Caco-2 (cell line): Measurements from ENCODE around the gene OPN5. TPM values are rescaled to one million over a fixed set of nuclear protein-coding genes. Genes with fewer than 3 reads are reported as not detected.

Source experiments
- BruUV-seq: library from RNA; stranded (reverse); fragments of 400-500 nt; replicated peaks from 2 replicates; lab custom pipeline; 2021; lab: Mats Ljungman, UMichigan
- CTCF ChIA-PET: fragments of 300-600 bp; sonication (Branson Sonifier 250); formaldehyde crosslinking; loops from one replicate; lab custom pipeline; 2022; ENCODE audit warnings: antibody characterized with exemption; lab: Charles Lee
- POLR2A ChIA-PET: fragments of 300-600 bp; sonication (Branson Sonifier 250); formaldehyde crosslinking; loops from one replicate; lab custom pipeline; 2022; ENCODE audit warnings: antibody characterized with exemption; lab: Charles Lee
- DNase-seq, 2 experiments: peaks; one replicate each; pipeline versions ENCODE4 v3.0.0 to v3.0.0-alpha.2; 2020 to 2022
- H3K27me3 ChIP-seq: replicated peaks from 2 replicates; pipeline ENCODE4 v1.6.0; 2011; ENCODE audit warnings: low read length; ENCODE audit not compliant: control insufficient read depth, insufficient read depth
- H3K36me3 ChIP-seq: 2 replicates; pipeline ENCODE4 v1.5.1; 2011; ENCODE audit warnings: low read length; ENCODE audit not compliant: control insufficient read depth, insufficient read depth
- H3K4me1 ChIP-seq: fragments of 250-450 bp; sonication (Bioruptor Pico); 2 replicates; pipeline ENCODE4 v1.5.1; 2020; ENCODE audit warnings: mild to moderate bottlenecking
- H3K4me3 ChIP-seq: 2 replicates; pipeline ENCODE4 v1.5.1; 2011; ENCODE audit warnings: low read depth, mild to moderate bottlenecking, control low read depth, low read length
- H3K9me3 ChIP-seq: fragments of 250-450 bp; sonication (Bioruptor Pico); 2 replicates; pipeline ENCODE4 v1.5.1; 2020; ENCODE audit warnings: mild to moderate bottlenecking, moderate library complexity
- H3K27ac Mint-ChIP-seq: one replicate; pipeline ENCODE4 v1.8.0; 2022; ENCODE audit warnings: mixed read lengths; ENCODE audit not compliant: unreplicated experiment
- H3K27me3 Mint-ChIP-seq: one replicate; pipeline ENCODE4 v1.8.0; 2022; ENCODE audit warnings: mixed read lengths; ENCODE audit not compliant: insufficient read depth, unreplicated experiment
- H3K36me3 Mint-ChIP-seq: one replicate; pipeline ENCODE4 v1.8.0; 2022; ENCODE audit warnings: mild to moderate bottlenecking, mixed read lengths; ENCODE audit not compliant: insufficient read depth, unreplicated experiment
- H3K4me1 Mint-ChIP-seq: one replicate; pipeline ENCODE4 v1.8.0; 2022; ENCODE audit warnings: low read depth, mixed read lengths; ENCODE audit not compliant: unreplicated experiment
- H3K4me3 Mint-ChIP-seq: one replicate; pipeline ENCODE4 v1.8.0; 2022; ENCODE audit warnings: mild to moderate bottlenecking, moderate library complexity, mixed read lengths; ENCODE audit not compliant: unreplicated experiment
- H3K9me3 Mint-ChIP-seq: one replicate; pipeline ENCODE4 v1.8.0; 2022; ENCODE audit warnings: mixed read lengths; ENCODE audit not compliant: unreplicated experiment
- intact Hi-C: fragments of 100-400 bp; cut with micrococcal nuclease; formaldehyde crosslinking; loops from one replicate; pipeline ENCODE4 v1.10.0; 2022; ENCODE audit not compliant: unreplicated experiment
- total RNA-seq: library from RNA; stranded (reverse); gene quantifications from 2 replicates; pipeline ENCODE4 v1.2.3, GENCODE V29; 2022
- TF ChIP-seq, protein P1 (sequence below), 2 experiments: fragments of 200-600 bp in 1 of 2; IDR thresholded peaks; 1 replicate in 1 of 2; 2 replicates in 1 of 2; pipeline versions ENCODE4 v1.5.1 to v1.8.0; 2011 to 2022; ENCODE audit warnings: antibody characterized with exemption in 1 of 2, control low read depth in 1 of 2, inconsistent platforms in 1 of 2, low read depth in 1 of 2, low read length in 1 of 2, mild to moderate bottlenecking in 1 of 2, moderate library complexity in 1 of 2; ENCODE audit not compliant: insufficient read depth in 1 of 2, severe bottlenecking in 1 of 2, unreplicated experiment in 1 of 2

Gene OPN5
- total RNA-seq, 1 experiment from 2014 or later, result not detected

DNA sequence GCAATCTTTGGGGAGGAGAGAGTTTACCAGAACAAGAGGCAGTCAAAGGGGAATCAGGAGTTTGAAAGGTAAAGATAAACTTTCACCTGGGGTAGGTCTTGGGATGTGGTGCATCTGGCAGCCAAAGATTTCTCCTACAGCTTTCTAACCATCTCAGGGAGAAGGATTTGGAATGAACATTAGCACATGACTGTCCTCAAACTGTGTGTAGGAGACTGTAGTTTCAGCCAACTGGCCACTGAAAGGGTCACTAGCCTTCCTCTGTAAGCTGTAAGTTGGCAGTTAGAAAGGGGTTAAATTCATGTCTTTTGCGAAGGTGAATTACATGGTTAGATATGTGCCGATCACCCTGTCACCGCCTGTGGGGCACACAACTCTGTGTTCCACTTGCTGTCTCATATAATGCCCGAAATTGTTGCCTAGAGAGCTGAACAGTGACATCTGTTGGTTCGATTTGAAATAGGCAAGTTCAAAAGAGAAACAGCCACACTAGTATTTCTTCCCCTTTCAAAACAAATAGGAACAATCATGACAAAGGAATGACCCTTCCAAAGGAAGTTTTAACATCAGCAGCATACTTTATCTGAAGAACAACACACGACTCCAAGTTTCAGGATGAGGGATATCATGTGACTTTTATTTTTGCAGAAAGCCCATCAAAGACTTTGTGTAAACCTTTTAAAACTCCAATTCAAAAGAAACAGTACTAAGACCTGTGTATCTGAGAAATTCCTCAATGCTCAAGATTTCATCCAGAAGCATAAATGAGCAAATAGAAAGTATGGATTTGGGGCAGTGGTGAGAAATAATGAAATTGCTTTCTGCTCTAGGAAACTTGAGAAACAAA, 1.1 kb upstream of the OPN5 start:
- DNase-seq, result peak in 1 of 2 experiments; percentile 55

DNA sequence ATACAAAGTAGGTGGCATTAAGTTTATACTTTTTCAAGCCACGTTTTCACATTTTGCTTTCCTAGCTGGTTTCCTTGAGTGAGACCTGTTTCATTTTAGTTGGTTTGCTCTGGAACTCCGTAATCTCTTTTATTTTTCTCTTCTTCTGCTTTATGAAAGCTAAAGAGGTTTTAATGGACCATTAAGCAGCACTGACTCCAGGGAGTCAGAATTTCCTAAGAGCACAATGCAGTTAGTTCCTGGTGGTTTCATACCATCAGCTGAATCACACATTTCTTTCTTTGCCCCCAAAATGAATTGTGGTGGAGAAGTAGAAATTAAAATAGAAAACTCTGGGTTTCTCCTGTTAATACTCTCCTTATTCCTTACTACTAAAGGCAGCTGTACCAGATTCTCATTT, 3.4 kb downstream of the OPN5 start:
- Histone ChIP-seq H3K36me3 (no peaks in the 10 kb centered on the region), H3K27me3 (no peaks in the 10 kb centered on the region; the same call in 1 of the 2 replicates), H3K4me1 (no peaks in the 10 kb centered on the region), H3K9me3 (no peaks in the 10 kb centered on the region), H3K4me3 (no peak overlapping the region)
- Mint-ChIP-seq H3K27me3 (peaks cover 8% of the 10 kb centered on the region), H3K27ac (no peak overlapping the region), H3K36me3 (no peaks in the 10 kb centered on the region), H3K9me3 (no peaks in the 10 kb centered on the region), H3K4me1 (no peaks in the 10 kb centered on the region), H3K4me3 (no peak overlapping the region)
- TF ChIP-seq, protein P1, sequence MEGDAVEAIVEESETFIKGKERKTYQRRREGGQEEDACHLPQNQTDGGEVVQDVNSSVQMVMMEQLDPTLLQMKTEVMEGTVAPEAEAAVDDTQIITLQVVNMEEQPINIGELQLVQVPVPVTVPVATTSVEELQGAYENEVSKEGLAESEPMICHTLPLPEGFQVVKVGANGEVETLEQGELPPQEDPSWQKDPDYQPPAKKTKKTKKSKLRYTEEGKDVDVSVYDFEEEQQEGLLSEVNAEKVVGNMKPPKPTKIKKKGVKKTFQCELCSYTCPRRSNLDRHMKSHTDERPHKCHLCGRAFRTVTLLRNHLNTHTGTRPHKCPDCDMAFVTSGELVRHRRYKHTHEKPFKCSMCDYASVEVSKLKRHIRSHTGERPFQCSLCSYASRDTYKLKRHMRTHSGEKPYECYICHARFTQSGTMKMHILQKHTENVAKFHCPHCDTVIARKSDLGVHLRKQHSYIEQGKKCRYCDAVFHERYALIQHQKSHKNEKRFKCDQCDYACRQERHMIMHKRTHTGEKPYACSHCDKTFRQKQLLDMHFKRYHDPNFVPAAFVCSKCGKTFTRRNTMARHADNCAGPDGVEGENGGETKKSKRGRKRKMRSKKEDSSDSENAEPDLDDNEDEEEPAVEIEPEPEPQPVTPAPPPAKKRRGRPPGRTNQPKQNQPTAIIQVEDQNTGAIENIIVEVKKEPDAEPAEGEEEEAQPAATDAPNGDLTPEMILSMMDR (IDR thresholded peaks at IDR 0.05; ENCODE audit: insufficient read depth in 1 of 2, low read depth in 1 of 2, low read length in 1 of 2, severe bottlenecking in 1 of 2, unreplicated experiment in 1 of 2), result no peak
- no peak for DNase-seq
- POLR2A ChIA-PET, result no interaction called here
- intact Hi-C loops, result loop anchor here (5.0 kb wide), 2 partner anchors 297 to 1627 kb away; no protein-coding TSS in a partner anchor
- BruUV-seq, result no TSS peak
- CTCF ChIA-PET, result no interaction called here

More for the DNA sequence above, 1.1 kb upstream of the OPN5 start:
- H3K27me3 ChIP-seq, result no peaks in the 10 kb centered on the region; the same call in 1 of the 2 replicates
- Mint-ChIP-seq H3K4me1 (no peaks in the 10 kb centered on the region), H3K4me3 (peak overlapping the region; percentile 31), H3K36me3 (no peaks in the 10 kb centered on the region), H3K27ac (no peak overlapping the region), H3K27me3 (peaks cover 3% of the 10 kb centered on the region), H3K9me3 (no peaks in the 10 kb centered on the region)
- ChIA-PET CTCF (interaction anchor here (0.7 to 1.8 kb wide), 5 partner anchors 47 to 696 kb away, joined by 3 to 16 read pairs (median 4); no protein-coding TSS in a partner anchor), POLR2A (no interaction called here)
- no peaks in the 10 kb centered on the region for H3K4me1 ChIP-seq
- intact Hi-C loops, result loop anchor here (1.0 kb wide), 4 partner anchors 46 to 366 kb away; no protein-coding TSS in a partner anchor
- H3K9me3 ChIP-seq, result no peaks in the 10 kb centered on the region
- TF ChIP-seq, protein P1 (IDR thresholded peaks at IDR 0.05; ENCODE audit: insufficient read depth in 1 of 2, low read depth in 1 of 2, low read length in 1 of 2, severe bottlenecking in 1 of 2, unreplicated experiment in 1 of 2), result peak; percentile 34 to 64
- H3K4me3 ChIP-seq, result no peak overlapping the region
- BruUV-seq, result no TSS peak
- no peaks in the 10 kb centered on the region for H3K36me3 ChIP-seq

DNA sequence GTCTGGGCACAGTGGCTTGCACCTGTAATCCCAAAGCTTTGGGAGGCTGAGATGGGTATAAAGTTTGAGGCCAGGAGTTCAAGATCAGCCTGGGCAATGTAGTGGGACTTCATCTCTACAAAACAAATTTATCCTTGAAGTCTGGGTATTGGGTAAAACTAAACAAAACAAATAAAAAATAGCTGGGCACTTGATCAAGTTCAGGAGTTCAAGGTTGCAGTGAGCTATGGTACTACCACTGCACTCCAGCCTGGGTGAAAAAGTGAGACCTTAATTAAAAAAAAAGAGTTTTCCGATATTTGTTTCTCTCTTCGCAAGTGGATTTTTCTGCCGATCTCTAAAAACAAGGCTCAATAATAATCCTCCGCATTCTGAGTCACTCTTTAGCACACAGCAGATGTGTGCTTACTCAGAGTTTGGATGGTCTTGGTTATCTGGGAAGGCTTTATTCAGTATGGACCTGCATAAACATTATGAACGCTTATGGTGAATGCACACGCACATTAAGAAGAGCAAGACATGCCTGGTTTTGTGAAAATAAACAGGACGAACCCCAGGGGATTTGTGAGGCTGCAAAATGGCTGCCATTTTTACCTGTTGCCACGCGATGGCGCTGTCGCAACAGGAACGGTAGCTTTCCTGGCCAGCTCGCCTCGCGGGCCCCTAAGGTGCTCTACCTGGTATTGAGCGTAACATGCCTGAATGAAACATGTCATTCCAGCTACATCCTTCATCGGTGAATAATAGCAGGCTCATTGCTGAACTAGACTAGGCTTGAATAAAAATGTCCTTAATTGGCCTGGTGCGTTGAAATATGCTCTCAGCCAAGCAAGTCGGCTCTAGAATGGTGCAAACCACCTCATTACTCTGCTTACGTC, 6.0 kb downstream of the OPN5 start:
- Histone ChIP-seq H3K9me3 (no peaks in the 10 kb centered on the region), H3K4me1 (no peaks in the 10 kb centered on the region), H3K27me3 (no peaks in the 10 kb centered on the region), H3K4me3 (no peak overlapping the region), H3K36me3 (no peaks in the 10 kb centered on the region)
- ChIA-PET CTCF (interaction anchor here (0.6 to 1.6 kb wide), 8 partner anchors 14 to 1693 kb away, joined by 3 to 12 read pairs (median 4); no protein-coding TSS in a partner anchor), POLR2A (no interaction called here)
- intact Hi-C loops, result loop anchor here (1.0 to 5.0 kb wide), 3 partner anchors 294 to 1624 kb away; no protein-coding TSS in a partner anchor
- Mint-ChIP-seq H3K36me3 (no peaks in the 10 kb centered on the region), H3K4me3 (no peak overlapping the region), H3K4me1 (no peaks in the 10 kb centered on the region), H3K27ac (no peak overlapping the region), H3K9me3 (no peaks in the 10 kb centered on the region), H3K27me3 (peaks cover 11% of the 10 kb centered on the region)
- DNase-seq, result peak; percentile 56 to 67
- no TSS peak for BruUV-seq
- TF ChIP-seq, protein P1 (IDR thresholded peaks at IDR 0.05; ENCODE audit: insufficient read depth in 1 of 2, low read depth in 1 of 2, low read length in 1 of 2, severe bottlenecking in 1 of 2, unreplicated experiment in 1 of 2), result peak; percentile 88 to 90
